ENCODE results near the gene PTPRC.

DNA sequence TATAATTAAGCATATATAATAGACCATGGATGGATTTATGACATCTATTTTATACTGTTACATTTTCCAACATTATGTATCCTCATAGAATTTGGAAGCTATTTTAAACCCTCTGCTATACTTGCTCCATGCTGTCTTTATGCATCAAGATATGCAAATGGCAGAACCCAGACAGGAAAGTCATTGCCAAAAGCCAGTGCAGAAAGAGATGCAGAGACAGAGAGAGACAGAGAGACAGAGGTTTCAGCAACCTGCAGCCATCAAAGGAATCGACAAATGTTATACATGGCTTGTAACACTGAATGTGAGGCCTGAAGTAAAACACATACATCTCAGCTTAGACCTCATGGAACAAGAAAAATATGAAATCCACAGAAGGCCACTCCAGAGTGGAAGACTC lies 7.5 kb upstream of the PTPRC start:
- TF ChIP-seq FOXM1 (IDR thresholded peaks at IDR 0.05; ENCODE audit: borderline replicate concordance) (no peak), ELF4 (IDR thresholded peaks at IDR 0.05) (no peak), NFRKB (IDR thresholded peaks at IDR 0.05) (no peak), FOXA1 (IDR thresholded peaks at IDR 0.05) (no peak), FOXK2 (IDR thresholded peaks at IDR 0.05) (no peak), SP1 (IDR thresholded peaks at IDR 0.05) (no peak), BHLHE40 (IDR thresholded peaks at IDR 0.05; ENCODE audit: borderline replicate concordance) (no peak), ARNT (IDR thresholded peaks at IDR 0.05) (no peak), TARDBP (IDR thresholded peaks at IDR 0.05) (no peak), SUZ12 (IDR thresholded peaks at IDR 0.05) (no peak)
- TF ChIP-seq, protein P1, sequence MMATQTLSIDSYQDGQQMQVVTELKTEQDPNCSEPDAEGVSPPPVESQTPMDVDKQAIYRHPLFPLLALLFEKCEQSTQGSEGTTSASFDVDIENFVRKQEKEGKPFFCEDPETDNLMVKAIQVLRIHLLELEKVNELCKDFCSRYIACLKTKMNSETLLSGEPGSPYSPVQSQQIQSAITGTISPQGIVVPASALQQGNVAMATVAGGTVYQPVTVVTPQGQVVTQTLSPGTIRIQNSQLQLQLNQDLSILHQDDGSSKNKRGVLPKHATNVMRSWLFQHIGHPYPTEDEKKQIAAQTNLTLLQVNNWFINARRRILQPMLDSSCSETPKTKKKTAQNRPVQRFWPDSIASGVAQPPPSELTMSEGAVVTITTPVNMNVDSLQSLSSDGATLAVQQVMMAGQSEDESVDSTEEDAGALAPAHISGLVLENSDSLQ (IDR thresholded peaks at IDR 0.05) = no peak

Measured in HEK293T (cell line).